ENCODE data around the gene TAPBPL. TPM values are rescaled to one million over a fixed set of nuclear protein-coding genes. Genes with fewer than 3 reads are reported as not detected.

Gene TAPBPL
- total and polyA plus RNA-seq, 10 donors: 15.0 to 50.1 (median 39.0) TPM

DNA sequence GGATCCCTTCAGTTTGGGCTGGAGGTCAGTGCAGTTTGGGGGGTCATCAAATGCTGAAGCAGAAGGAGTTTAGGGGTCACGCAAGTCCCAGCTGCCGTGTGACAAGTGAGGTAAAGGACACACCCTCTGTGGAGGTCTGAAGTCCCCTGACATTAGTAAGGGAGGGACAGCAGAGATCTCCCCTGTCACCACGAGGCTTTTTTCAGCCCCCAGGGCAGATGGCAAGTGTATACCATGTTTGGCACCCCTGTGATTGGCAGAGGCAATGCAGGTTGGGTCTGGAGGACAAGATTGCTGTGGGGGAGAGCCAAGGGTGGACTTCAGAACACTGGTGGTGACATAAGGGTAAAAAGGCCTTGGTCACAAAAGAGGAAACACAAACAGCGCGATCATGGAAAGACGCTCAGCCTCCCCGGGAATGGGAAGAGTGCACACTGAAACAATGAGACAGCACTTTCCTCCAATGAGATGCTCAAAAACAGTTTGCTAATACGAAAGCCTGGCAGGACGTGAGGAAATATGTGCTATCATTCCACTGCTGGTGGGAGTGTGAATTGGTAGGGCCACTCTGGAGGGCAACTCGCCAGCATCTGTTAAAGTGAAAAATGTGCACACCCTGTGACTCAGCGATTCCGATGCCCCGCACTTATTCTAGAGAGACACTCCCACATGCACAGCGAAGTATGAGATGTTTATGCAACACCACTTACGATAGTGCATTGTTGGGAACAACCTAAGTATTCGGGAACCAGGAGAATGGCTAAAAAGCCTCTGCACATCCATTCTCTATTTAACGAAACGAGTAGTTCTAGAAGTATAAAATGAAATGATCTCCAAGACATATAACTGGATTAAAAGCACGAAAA is 21.5 kb upstream of the TAPBPL start:
- Histone ChIP-seq H3K4me1 (peaks cover 23 to 86% (median 64%) of the 10 kb centered on the region in 6 donors), H3K36me3 (no peaks in the 10 kb centered on the region), H3K27me3 (replicated peaks in 1 of 7) (no peaks in the 10 kb centered on the region), H3K4me3 (peak overlapping the region in 2 of 8 donors; percentile 16 to 40), H3K9me3 (no peaks in the 10 kb centered on the region), H3K27ac (peak overlapping the region; percentile 27 to 80 (median 73))
- TF ChIP-seq POLR2AphosphoS5 (IDR thresholded peaks at IDR 0.05) (peak in 1 of 3 donors; percentile 79), POLR2A (IDR thresholded peaks at IDR 0.05) (no peak)
- 23 to 30% (median 24%) methylated on average over 19 of the region's 19 CpGs for WGBS, 5 donors
- DNase-seq: no peak
- intact Hi-C loops (cut with DNase I; ENCODE audit: low total_unique reads): no loop called here

DNA sequence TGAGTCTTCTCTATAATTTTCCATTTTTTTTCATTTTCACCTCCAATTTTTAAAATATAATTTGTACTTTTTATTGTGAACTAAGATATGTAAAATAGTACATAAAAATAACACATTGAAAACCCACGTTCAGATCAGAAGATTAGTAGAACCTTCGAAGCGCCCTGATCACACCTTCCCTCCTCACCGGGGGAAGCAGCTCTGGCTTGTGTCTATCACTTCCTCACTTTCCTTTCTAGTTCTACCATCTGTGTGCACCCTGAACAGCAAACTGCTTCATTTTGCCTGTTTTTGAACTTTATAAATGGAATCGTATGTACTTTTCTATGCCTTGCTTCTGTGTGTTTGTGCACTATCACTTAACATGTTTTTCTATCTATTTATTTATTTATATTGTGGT is 18.9 kb upstream of the TAPBPL start:
- Histone ChIP-seq H3K27me3 (replicated peaks in 1 of 7) (no peaks in the 10 kb centered on the region), H3K36me3 (no peaks in the 10 kb centered on the region), H3K4me1 (peaks cover 23 to 60% (median 41%) of the 10 kb centered on the region in 6 donors), H3K9me3 (no peaks in the 10 kb centered on the region), H3K4me3 (no peak overlapping the region), H3K27ac (peak overlapping the region in 4 of 8 donors; percentile 1 to 44 (median 24))
- WGBS, 5 donors: 42 to 59% (median 56%) methylated on average over 5 of the region's 5 CpGs
- no peak for TF ChIP-seq POLR2AphosphoS5 (IDR thresholded peaks at IDR 0.05)
- TF ChIP-seq, protein P1, sequence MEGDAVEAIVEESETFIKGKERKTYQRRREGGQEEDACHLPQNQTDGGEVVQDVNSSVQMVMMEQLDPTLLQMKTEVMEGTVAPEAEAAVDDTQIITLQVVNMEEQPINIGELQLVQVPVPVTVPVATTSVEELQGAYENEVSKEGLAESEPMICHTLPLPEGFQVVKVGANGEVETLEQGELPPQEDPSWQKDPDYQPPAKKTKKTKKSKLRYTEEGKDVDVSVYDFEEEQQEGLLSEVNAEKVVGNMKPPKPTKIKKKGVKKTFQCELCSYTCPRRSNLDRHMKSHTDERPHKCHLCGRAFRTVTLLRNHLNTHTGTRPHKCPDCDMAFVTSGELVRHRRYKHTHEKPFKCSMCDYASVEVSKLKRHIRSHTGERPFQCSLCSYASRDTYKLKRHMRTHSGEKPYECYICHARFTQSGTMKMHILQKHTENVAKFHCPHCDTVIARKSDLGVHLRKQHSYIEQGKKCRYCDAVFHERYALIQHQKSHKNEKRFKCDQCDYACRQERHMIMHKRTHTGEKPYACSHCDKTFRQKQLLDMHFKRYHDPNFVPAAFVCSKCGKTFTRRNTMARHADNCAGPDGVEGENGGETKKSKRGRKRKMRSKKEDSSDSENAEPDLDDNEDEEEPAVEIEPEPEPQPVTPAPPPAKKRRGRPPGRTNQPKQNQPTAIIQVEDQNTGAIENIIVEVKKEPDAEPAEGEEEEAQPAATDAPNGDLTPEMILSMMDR (IDR thresholded peaks at IDR 0.05 in 8 of 11, conservative IDR thresholded peaks at IDR 0.05 in 3 of 11): no peak
- TF ChIP-seq POLR2A (IDR thresholded peaks at IDR 0.05): no peak
- intact Hi-C loops (cut with DNase I; ENCODE audit: low total_unique reads): no loop called here
- DNase-seq: no peak

DNA sequence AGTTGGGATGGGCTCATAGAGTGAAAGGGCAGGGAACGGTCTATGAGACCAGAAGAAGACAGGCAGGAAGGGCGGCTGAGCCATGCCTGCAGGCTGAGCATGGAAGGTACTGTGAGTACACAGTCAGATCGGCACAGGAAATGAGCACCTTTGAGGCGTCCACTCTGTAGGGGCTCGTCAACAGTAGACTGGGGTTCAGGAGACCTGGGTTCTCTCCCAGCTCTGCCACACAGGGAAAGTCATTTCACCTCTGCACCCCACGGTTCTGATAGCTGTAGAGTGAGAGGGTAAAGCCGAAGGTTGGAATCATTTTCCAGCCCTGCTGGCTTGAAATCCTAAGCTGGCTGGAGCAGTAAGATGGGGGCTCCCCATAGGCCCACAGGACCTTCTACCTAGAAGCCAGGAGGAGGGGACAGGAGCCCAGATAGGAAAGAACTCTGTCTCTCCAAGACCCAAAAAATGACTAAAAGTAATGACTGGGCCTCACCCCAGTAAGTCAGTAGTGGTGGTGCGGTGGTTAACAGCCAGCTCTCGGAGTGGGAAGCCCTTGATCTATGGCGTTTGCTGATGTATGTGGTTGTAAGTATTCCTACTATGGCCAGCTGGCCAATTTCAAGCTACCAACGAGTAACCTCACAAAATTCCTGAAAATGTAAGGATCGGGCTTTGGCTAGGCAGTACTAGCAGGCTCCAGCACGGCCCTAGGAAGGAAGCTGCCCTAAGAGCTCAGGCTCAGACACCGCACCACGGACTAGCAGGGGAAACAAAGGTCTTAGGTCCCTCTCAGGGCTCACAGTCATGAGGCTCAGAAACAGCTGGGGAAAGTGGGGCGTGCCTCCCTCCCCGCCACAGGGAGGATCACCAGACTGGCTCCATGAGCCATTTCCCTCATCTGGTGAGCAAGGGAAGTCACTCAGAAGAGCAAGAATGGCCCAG is 17.4 kb upstream of the TAPBPL start:
- WGBS, 5 donors: 75 to 86% (median 79%) methylated on average over 17 of the region's 17 CpGs
- no peaks in the 10 kb centered on the region for H3K27me3 ChIP-seq (replicated peaks in 1 of 7)
- H3K4me3 ChIP-seq: no peak overlapping the region
- intact Hi-C loops (cut with DNase I; ENCODE audit: low total_unique reads): no loop called here
- H3K9me3 ChIP-seq: no peaks in the 10 kb centered on the region
- no peak for TF ChIP-seq POLR2A (IDR thresholded peaks at IDR 0.05)
- no peak for TF ChIP-seq POLR2AphosphoS5 (IDR thresholded peaks at IDR 0.05)
- TF ChIP-seq, protein P1 (IDR thresholded peaks at IDR 0.05 in 8 of 11, conservative IDR thresholded peaks at IDR 0.05 in 3 of 11): no peak
- H3K36me3 ChIP-seq: no peaks in the 10 kb centered on the region
- DNase-seq: no peak
- H3K27ac ChIP-seq: peak overlapping the region in 4 of 8 donors; percentile 27 to 51 (median 42)
- peaks cover 23 to 52% (median 39%) of the 10 kb centered on the region in 6 donors for H3K4me1 ChIP-seq

DNA sequence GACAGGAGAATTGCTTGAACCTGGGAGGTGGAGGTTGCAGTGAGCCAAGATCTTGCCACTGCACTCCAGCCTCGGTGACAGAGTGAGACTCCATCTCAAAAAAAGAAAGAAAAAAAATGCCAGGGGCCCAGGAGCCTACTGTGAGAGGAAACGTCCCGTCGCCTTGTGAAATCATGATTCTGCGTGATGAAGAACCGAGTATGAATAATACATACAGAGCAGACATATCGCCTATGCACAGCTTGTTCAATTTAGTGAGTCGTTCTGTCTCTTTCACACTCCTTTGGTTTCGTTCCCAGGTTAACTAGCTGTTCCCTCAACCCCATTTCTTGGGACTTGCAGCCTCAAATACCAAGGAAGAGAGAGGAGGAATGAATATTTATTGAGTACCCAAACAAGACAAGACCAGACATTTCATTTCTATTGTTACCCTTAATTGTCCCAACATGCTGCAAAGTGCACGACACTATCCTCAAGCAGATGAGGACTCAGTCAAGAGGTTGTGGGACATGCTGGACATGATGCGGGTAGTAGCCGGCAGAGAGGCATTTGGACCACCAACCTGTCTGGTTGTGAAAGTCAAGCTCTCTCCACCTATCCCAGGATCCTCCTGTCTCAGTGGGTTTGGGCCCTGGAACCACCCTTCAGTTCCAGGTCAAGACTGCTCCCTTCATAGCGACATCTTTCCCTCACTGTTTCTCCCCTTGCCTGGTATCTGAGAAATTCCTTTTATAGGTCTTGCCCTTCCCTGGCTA is 15.7 kb upstream of the TAPBPL start:
- intact Hi-C loops (cut with DNase I; ENCODE audit: low total_unique reads): no loop called here
- DNase-seq: no peak
- TF ChIP-seq, protein P1 (IDR thresholded peaks at IDR 0.05 in 8 of 11, conservative IDR thresholded peaks at IDR 0.05 in 3 of 11): no peak
- TF ChIP-seq POLR2A (IDR thresholded peaks at IDR 0.05) (no peak), POLR2AphosphoS5 (IDR thresholded peaks at IDR 0.05) (no peak)
- Histone ChIP-seq H3K27me3 (replicated peaks in 1 of 7) (no peaks in the 10 kb centered on the region), H3K27ac (no peak overlapping the region), H3K4me1 (peaks cover 10 to 35% (median 24%) of the 10 kb centered on the region in 6 donors), H3K4me3 (no peak overlapping the region), H3K36me3 (no peaks in the 10 kb centered on the region), H3K9me3 (no peaks in the 10 kb centered on the region)
- 78 to 90% (median 84%) methylated on average over 13 of the region's 13 CpGs for WGBS, 5 donors
